HEK293 (cell line): ENCODE results near the gene DENND6B.

Experiments
- CTCF ChIA-PET: fragments of 350-600 bp; formaldehyde crosslinking; extraction: SDS; loops from one replicate; lab custom pipeline; 2021; ENCODE audit warnings: antibody characterized with exemption; lab: Yijun Ruan, JAX
- POLR2A ChIA-PET: fragments of 300-600 bp; formaldehyde crosslinking; extraction: SDS; loops from one replicate; lab custom pipeline; 2020; ENCODE audit warnings: antibody characterized with exemption, inconsistent platforms; lab: Yijun Ruan, JAX
- H3K27ac ChIP-seq: fragments of 200-500 bp; sonication (Bioruptor generic); 2 replicates; pipeline ENCODE4 v1.5.1; 2014; ENCODE audit warnings: low read depth, low read length, control low read depth, inconsistent platforms; ENCODE audit errors: extremely low read depth
- H3K36me3 ChIP-seq, 2 experiments: fragments of 200-500 bp in 1 of 2; sonication (Bioruptor generic) in 1 of 2; 1 replicate in 1 of 2; 2 replicates in 1 of 2; pipeline ENCODE4 v1.5.1; 2014 to 2017; ENCODE audit warnings: inconsistent platforms in 2 of 2, low read length in 2 of 2; ENCODE audit not compliant: control insufficient read depth in 2 of 2, insufficient read depth in 1 of 2
- H3K4me1 ChIP-seq: fragments of 200-500 bp; sonication (Bioruptor generic); 2 replicates; pipeline ENCODE4 v1.5.1; 2014; ENCODE audit warnings: mild to moderate bottlenecking, low read length, inconsistent platforms; ENCODE audit not compliant: control insufficient read depth, insufficient read depth
- H3K4me3 ChIP-seq: 2 replicates; pipeline ENCODE4 v1.5.1; 2011; ENCODE audit warnings: low read depth, mild to moderate bottlenecking, control low read depth, low read length, moderate library complexity
- H3K9me3 ChIP-seq: fragments of 200-500 bp; sonication (Bioruptor generic); 2 replicates; pipeline ENCODE4 v1.5.1; 2014; ENCODE audit warnings: low read depth, low read length, inconsistent platforms; ENCODE audit not compliant: control insufficient read depth, insufficient read depth
- GLI2 ChIP-seq: fragments of 450-650 bp; formaldehyde crosslinking; IDR thresholded peaks from 2 replicates; pipeline ENCODE4; 2017; ENCODE audit warnings: missing biosample characterization, missing genetic modification characterization, low read depth, borderline replicate concordance
- HOXC10 ChIP-seq: sonication (generic); formaldehyde crosslinking; IDR thresholded peaks from 2 replicates; pipeline ENCODE4 v1.8.1; 2023; ENCODE audit warnings: mild to moderate bottlenecking, missing genetic modification reagents
- HOXD13 ChIP-seq: sonication (generic); formaldehyde crosslinking; IDR thresholded peaks from 2 replicates; pipeline ENCODE4 v1.8.0; 2022; ENCODE audit warnings: missing genetic modification reagents, borderline replicate concordance
- REPIN1 ChIP-seq: fragments of 450-650 bp; formaldehyde crosslinking; IDR thresholded peaks from 2 replicates; pipeline ENCODE4 v1.5.1; 2017; ENCODE audit warnings: missing biosample characterization, missing genetic modification characterization, low read depth
- TCF7L2 ChIP-seq: IDR thresholded peaks from 2 replicates; pipeline ENCODE4 v1.6.1; 2011; ENCODE audit warnings: low read depth, mild to moderate bottlenecking, inconsistent platforms, low read length, moderate library complexity, borderline replicate concordance
- ZBTB7A ChIP-seq: fragments of 450-650 bp; formaldehyde crosslinking; IDR thresholded peaks from 2 replicates; pipeline ENCODE4 v1.5.1; 2016; ENCODE audit warnings: low read depth, missing biosample characterization, missing genetic modification characterization
- ZFP37 ChIP-seq: fragments of 450-650 bp; formaldehyde crosslinking; IDR thresholded peaks from 2 replicates; pipeline ENCODE4 v1.5.1; 2016; ENCODE audit warnings: missing biosample characterization, missing genetic modification characterization
- ZNF121 ChIP-seq: fragments of 450-650 bp; formaldehyde crosslinking; IDR thresholded peaks from 2 replicates; pipeline ENCODE4 v1.5.1; 2016; ENCODE audit warnings: missing biosample characterization, missing genetic modification characterization
- ZNF140 ChIP-seq: fragments of 450-650 bp; formaldehyde crosslinking; IDR thresholded peaks from 2 replicates; pipeline ENCODE4 v1.5.1; 2016; ENCODE audit warnings: missing biosample characterization, missing genetic modification characterization
- ZNF221 ChIP-seq: fragments of 450-650 bp; formaldehyde crosslinking; IDR thresholded peaks from 2 replicates; pipeline ENCODE4 v1.5.1; 2017; ENCODE audit warnings: missing biosample characterization, missing genetic modification characterization, borderline replicate concordance
- ZNF223 ChIP-seq: fragments of 450-650 bp; formaldehyde crosslinking; IDR thresholded peaks from 2 replicates; pipeline ENCODE4 v1.5.1; 2016; ENCODE audit warnings: missing biosample characterization, missing genetic modification characterization
- ZNF292 ChIP-seq: fragments of 450-650 bp; formaldehyde crosslinking; IDR thresholded peaks from 2 replicates; pipeline ENCODE4 v1.5.1; 2016; ENCODE audit warnings: low read depth, missing biosample characterization, missing genetic modification characterization, borderline replicate concordance
- ZNF302 ChIP-seq: fragments of 450-650 bp; formaldehyde crosslinking; IDR thresholded peaks from 2 replicates; pipeline ENCODE4 v1.5.1; 2016; ENCODE audit warnings: missing biosample characterization, missing genetic modification characterization, low read depth
- ZNF404 ChIP-seq: fragments of 450-650 bp; formaldehyde crosslinking; IDR thresholded peaks from 2 replicates; pipeline ENCODE4 v1.5.1; 2017; ENCODE audit warnings: missing biosample characterization, missing genetic modification characterization
- ZNF423 ChIP-seq: fragments of 450-650 bp; formaldehyde crosslinking; IDR thresholded peaks from 2 replicates; pipeline ENCODE4 v1.5.1; 2016; ENCODE audit warnings: missing biosample characterization, missing genetic modification characterization
- ZNF521 ChIP-seq: fragments of 450-650 bp; formaldehyde crosslinking; IDR thresholded peaks from 2 replicates; pipeline ENCODE4 v1.5.1; 2017; ENCODE audit warnings: missing biosample characterization, mild to moderate bottlenecking, missing genetic modification characterization
- ZNF549 ChIP-seq: fragments of 450-650 bp; IDR thresholded peaks from 2 replicates; pipeline ENCODE4 v1.5.1; 2018; ENCODE audit warnings: missing biosample characterization, missing genetic modification characterization, mild to moderate bottlenecking, inconsistent platforms, moderate library complexity
- ZNF585B ChIP-seq: fragments of 450-650 bp; formaldehyde crosslinking; IDR thresholded peaks from 2 replicates; pipeline ENCODE4 v1.5.1; 2016; ENCODE audit warnings: missing biosample characterization, missing genetic modification characterization
- ZNF623 ChIP-seq: fragments of 450-650 bp; formaldehyde crosslinking; IDR thresholded peaks from 2 replicates; pipeline ENCODE4 v1.5.1; 2016; ENCODE audit warnings: missing biosample characterization, missing genetic modification characterization
- ZNF747 ChIP-seq: fragments of 450-650 bp; formaldehyde crosslinking; IDR thresholded peaks from 2 replicates; pipeline ENCODE4 v1.5.1; 2016; ENCODE audit warnings: missing biosample characterization, missing genetic modification characterization
- ZXDB ChIP-seq: fragments of 450-650 bp; formaldehyde crosslinking; IDR thresholded peaks from 2 replicates; pipeline ENCODE4 v1.5.1; 2016; ENCODE audit warnings: missing biosample characterization, missing genetic modification characterization
- TF ChIP-seq, protein P1 (sequence below): fragments of 450-650 bp; formaldehyde crosslinking; IDR thresholded peaks from 2 replicates; pipeline ENCODE4 v1.5.1; 2017; ENCODE audit warnings: missing biosample characterization, missing genetic modification characterization
- TF ChIP-seq, protein P2 (sequence below): fragments of 450-650 bp; formaldehyde crosslinking; IDR thresholded peaks from 2 replicates; pipeline ENCODE4 v1.5.1; 2016; ENCODE audit warnings: missing biosample characterization, missing genetic modification characterization
- TF ChIP-seq, protein P3 (sequence below): fragments of 450-650 bp; formaldehyde crosslinking; IDR thresholded peaks from 2 replicates; pipeline ENCODE4 v1.5.1; 2016; ENCODE audit warnings: missing biosample characterization, missing genetic modification characterization

DENND6B gene

GRCh38 chr22:50318356-50318697, 8.5 kb downstream of the DENND6B start (continued):
- TF ChIP-seq ZNF140 (tag by site-specific recombination) (no peak), REPIN1 (tag by site-specific recombination) (no peak), HOXC10 (CRISPR knock-in tag) (no peak), ZNF549 (tag by site-specific recombination) (no peak), ZXDB (tag by site-specific recombination) (no peak), ZNF223 (tag by site-specific recombination) (no peak)
- TF ChIP-seq, protein P1, sequence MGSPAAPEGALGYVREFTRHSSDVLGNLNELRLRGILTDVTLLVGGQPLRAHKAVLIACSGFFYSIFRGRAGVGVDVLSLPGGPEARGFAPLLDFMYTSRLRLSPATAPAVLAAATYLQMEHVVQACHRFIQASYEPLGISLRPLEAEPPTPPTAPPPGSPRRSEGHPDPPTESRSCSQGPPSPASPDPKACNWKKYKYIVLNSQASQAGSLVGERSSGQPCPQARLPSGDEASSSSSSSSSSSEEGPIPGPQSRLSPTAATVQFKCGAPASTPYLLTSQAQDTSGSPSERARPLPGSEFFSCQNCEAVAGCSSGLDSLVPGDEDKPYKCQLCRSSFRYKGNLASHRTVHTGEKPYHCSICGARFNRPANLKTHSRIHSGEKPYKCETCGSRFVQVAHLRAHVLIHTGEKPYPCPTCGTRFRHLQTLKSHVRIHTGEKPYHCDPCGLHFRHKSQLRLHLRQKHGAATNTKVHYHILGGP = no peak

DNA sequence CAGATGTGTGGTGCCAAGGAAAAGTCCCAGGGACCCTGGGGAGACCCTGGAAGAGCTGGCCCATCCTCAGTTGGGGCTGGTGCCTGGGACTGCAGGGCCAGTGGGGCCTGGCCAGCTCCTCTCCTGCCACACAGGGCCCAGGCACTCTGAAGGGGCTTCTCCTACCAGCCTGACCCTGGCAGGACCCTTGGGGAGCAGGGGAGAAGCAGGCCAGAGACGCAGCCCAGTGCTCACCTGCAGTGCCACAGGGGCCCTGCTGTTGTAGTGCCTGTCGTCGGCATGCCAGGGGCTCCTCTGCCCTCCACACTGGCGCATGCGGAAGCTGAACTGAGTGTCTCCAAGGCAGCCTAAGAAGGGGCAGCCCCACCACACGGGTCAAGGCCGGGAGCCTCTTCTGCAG, 9.1 kb downstream of the DENND6B start:
- H3K4me3 ChIP-seq = no peak overlapping the region
- ChIA-PET POLR2A (interaction anchor here (2.2 kb wide), 1 partner anchor 11 kb away, joined by 11 read pairs; the partner anchor contains the start of gene PLXNB2), CTCF (interaction anchor here (0.6 to 1.3 kb wide), 4 partner anchors 9 to 137 kb away, joined by 3 to 5 read pairs (median 4); partner anchors contain the start of gene DENND6B)
- H3K4me1 ChIP-seq = no peaks in the 10 kb centered on the region
- TF ChIP-seq ZNF221 (tag by site-specific recombination) (no peak), ZBTB7A (tag by site-specific recombination) (no peak), ZNF302 (tag by site-specific recombination) (no peak), HOXD13 (CRISPR knock-in tag) (no peak), ZNF521 (tag by site-specific recombination) (no peak), ZNF423 (tag by site-specific recombination) (no peak), ZNF585B (tag by site-specific recombination) (no peak), ZNF404 (tag by site-specific recombination) (no peak), ZNF121 (tag by site-specific recombination) (no peak), ZNF623 (tag by site-specific recombination) (no peak), ZFP37 (tag by site-specific recombination) (no peak), ZNF747 (no peak), TCF7L2 (no peak), GLI2 (tag by site-specific recombination) (no peak), ZNF292 (tag by site-specific recombination) (no peak)
- TF ChIP-seq, protein P2, sequence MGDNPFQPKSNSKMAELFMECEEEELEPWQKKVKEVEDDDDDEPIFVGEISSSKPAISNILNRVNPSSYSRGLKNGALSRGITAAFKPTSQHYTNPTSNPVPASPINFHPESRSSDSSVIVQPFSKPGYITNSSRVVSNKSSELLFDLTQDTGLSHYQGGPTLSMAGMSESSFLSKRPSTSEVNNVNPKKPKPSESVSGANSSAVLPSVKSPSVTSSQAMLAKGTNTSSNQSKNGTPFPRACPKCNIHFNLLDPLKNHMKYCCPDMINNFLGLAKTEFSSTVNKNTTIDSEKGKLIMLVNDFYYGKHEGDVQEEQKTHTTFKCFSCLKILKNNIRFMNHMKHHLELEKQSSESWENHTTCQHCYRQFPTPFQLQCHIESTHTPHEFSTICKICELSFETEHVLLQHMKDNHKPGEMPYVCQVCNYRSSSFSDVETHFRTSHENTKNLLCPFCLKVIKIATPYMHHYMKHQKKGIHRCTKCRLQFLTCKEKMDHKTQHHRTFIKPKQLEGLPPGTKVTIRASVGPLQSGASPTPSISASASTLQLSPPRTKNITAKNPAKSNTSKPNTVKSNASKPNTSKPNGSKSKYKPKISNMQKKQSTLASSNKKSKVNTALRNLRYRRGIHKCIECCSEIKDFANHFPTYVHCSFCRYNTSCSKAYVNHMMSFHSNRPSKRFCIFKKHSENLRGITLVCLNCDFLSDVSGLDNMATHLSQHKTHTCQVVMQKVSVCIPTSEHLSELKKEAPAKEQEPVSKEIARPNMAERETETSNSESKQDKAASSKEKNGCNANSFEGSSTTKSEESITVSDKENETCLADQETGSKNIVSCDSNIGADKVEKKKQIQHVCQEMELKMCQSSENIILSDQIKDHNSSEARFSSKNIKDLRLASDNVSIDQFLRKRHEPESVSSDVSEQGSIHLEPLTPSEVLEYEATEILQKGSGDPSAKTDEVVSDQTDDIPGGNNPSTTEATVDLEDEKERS = no peak
- TF ChIP-seq, protein P3, sequence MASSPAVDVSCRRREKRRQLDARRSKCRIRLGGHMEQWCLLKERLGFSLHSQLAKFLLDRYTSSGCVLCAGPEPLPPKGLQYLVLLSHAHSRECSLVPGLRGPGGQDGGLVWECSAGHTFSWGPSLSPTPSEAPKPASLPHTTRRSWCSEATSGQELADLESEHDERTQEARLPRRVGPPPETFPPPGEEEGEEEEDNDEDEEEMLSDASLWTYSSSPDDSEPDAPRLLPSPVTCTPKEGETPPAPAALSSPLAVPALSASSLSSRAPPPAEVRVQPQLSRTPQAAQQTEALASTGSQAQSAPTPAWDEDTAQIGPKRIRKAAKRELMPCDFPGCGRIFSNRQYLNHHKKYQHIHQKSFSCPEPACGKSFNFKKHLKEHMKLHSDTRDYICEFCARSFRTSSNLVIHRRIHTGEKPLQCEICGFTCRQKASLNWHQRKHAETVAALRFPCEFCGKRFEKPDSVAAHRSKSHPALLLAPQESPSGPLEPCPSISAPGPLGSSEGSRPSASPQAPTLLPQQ = no peak
- TF ChIP-seq, all 188 proteins: peak for 0
- no peaks in the 10 kb centered on the region for H3K9me3 ChIP-seq
- no peaks in the 10 kb centered on the region for H3K36me3 ChIP-seq
- no peak overlapping the region for H3K27ac ChIP-seq
